GM12873 (cell line): ENCODE results near the gene LINS1.

ENCODE experiments used
- TF ChIP-seq, protein P1 (sequence below): IDR thresholded peaks from 2 replicates; pipeline ENCODE4 v1.5.1; 2012; ENCODE audit warnings: low read depth, mild to moderate bottlenecking, moderate library complexity, low read length, control low read depth; ENCODE audit not compliant: insufficient read depth; ENCODE audit errors: missing control alignments

LINS1 gene

GRCh38 chr15:100591835-100592234, 10.1 kb downstream of the LINS1 start:
- TF ChIP-seq, protein P1, sequence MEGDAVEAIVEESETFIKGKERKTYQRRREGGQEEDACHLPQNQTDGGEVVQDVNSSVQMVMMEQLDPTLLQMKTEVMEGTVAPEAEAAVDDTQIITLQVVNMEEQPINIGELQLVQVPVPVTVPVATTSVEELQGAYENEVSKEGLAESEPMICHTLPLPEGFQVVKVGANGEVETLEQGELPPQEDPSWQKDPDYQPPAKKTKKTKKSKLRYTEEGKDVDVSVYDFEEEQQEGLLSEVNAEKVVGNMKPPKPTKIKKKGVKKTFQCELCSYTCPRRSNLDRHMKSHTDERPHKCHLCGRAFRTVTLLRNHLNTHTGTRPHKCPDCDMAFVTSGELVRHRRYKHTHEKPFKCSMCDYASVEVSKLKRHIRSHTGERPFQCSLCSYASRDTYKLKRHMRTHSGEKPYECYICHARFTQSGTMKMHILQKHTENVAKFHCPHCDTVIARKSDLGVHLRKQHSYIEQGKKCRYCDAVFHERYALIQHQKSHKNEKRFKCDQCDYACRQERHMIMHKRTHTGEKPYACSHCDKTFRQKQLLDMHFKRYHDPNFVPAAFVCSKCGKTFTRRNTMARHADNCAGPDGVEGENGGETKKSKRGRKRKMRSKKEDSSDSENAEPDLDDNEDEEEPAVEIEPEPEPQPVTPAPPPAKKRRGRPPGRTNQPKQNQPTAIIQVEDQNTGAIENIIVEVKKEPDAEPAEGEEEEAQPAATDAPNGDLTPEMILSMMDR, result no peak

DNA sequence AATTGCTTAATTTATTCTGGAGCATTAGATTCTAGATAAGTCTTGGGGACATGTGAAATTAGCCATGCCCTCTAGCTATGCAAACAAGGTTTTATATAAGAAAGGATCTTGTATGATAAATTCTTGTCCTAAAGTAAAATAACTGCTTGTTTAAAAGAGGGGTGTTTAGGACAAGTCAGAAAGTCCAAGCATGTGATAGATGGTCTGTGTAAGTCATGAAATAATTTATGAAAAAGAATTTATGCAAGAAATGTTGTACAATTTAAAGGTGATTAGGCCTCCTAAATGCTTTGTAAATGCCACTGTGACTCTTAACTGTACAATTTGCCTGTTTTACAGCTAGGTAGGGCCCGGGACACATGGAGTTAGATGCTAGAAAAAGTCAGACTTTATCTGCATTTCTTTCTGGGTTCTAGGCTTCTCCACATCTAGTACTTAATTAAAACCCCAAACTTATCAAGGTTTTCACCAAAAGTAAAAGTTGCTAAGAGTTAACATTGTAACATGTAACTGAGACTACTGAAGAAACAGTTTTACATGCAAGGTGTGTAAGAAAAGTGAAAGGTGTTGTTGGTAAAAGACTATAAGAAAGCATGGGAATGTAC, 13.2 kb downstream of the LINS1 start:
- TF ChIP-seq, protein P1, result no peak

- TF ChIP-seq, protein P1, result no peak
These were observed 21.6 kb downstream of the LINS1 start for GRCh38 chr15:100580414-100580813.

DNA sequence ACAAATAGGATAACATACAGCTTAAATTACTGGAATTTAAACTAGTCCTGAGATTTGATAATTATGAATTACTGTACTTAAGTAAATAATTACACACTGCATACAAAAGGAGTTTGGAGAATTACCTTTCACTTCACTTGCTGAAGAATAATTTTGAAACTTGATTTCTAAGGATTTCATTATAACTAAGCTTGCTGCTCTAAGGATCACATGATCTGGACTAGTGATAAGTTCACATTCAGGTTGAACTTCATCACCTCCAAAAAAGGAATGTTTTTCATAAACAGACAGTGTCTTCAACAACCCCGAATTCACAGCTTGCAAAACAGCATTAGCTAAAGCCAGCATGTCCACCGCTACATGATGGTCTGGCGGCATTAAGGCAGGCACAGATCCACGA, 28.5 kb downstream of the LINS1 start:
- TF ChIP-seq, protein P1, result no peak

- TF ChIP-seq, protein P1, result no peak
These were observed 29.5 kb downstream of the LINS1 start for GRCh38 chr15:100572362-100572983.

DNA sequence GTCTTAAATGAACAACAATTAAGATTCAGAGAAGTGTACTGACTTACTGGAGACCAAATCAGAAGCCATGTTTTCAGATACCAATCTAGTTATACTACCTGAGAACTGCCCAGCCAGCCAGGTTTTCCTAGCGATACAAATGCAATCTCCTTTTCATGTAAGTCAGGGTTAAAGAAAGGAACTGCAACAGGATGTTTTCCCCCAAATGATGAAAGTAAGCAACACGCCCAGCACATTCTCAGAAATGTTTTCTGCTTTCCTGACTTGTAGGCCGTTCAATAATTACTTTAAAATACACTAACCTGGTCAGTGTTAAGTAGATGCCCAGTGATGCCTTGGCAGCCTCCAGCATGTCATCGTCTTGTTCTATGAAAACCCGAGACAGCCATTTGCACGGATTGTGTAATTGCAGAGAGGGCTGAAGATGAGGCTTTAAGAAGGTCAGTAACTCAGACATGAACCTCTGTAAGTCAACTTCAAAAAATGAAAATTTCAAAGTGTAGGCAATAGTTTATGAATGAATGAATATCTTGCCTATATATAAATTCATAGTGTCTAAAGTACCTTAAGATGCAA, 30.3 kb downstream of the LINS1 start:
- TF ChIP-seq, protein P1, result no peak

DNA sequence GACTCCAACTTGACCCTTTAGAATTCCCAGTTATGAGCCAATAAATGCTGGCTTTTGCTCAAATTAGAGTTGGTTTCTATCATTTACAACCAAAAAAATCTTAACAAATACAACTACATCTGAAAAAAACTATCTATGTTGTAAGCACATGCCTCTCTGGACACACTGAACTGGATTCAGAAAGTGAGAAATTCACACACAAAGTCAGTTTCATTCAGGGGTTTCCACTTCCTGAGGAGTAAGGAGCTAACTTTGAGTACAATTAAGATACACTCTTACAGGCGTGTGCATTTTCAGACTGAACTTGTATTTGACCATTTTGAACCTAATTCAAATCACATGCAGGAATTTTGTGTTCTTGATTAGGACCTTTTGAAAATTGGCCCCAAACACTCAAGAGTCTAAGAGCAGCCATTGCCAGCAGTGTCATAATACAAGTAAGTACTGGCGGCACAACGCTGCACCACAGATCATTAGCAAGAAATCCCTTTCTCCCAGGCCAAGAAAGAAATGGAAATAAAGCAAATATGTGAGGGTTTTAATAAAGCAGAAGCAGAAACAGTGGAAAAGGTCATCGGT, 31.2 kb downstream of the LINS1 start:
- TF ChIP-seq, protein P1, result no peak
